ENCODE measurements around the gene WDR20.
"Not testable (repeated sequence)": the region's sequence is repeated elsewhere in the genome, so short reads cannot be mapped to it uniquely, and the experiment has no call there.

WDR20 gene

GRCh38 chr14:102146423-102146822, 6.7 kb downstream of the WDR20 start:
- no peak overlapping the region for H3K9ac ChIP-seq (ENCODE audit: low read length)
- TF ChIP-seq EZH2phosphoT487 (conservative IDR thresholded peaks at IDR 0.05; ENCODE audit: low read length): no peak
- TF ChIP-seq CTCF (IDR thresholded peaks at IDR 0.05; ENCODE audit: insufficient read depth, low read length, poor library complexity, severe bottlenecking): no peak
- H4K20me1 ChIP-seq (ENCODE audit: low read depth, low read length): no peaks in the 10 kb centered on the region
- H3K9me3 ChIP-seq (ENCODE audit: insufficient read depth, low read length): no peaks in the 10 kb centered on the region
- H3K9me2 ChIP-seq (replicated peaks; ENCODE audit: insufficient read depth, low read length): no peaks in the 10 kb centered on the region
- no peaks in the 10 kb centered on the region for H3K27me3 ChIP-seq (ENCODE audit: low read length)
- H3F3A ChIP-seq (ENCODE audit: insufficient read depth): no peaks in the 10 kb centered on the region; the same call in 1 of the 2 replicates
- no peak overlapping the region for H3K4me2 ChIP-seq (ENCODE audit: low read depth, low read length, poor library complexity, severe bottlenecking)
- no peaks in the 10 kb centered on the region; the same call in 1 of the 2 replicates for H3K36me3 ChIP-seq (ENCODE audit: low read length)
- no peak overlapping the region for H2AFZ ChIP-seq (ENCODE audit: low read depth, low read length, severe bottlenecking)
- no peak overlapping the region for H3K27ac ChIP-seq (ENCODE audit: low read depth, low read length)
- peaks cover 98% of the 10 kb centered on the region for H3K79me2 ChIP-seq (ENCODE audit: insufficient read depth, low read length)
- no peak overlapping the region for H3K4me3 ChIP-seq (ENCODE audit: insufficient read depth, low read length, poor library complexity, severe bottlenecking)

- Histone ChIP-seq H3K27me3 (ENCODE audit: low read length) (no peaks in the 10 kb centered on the region), H3K9ac (ENCODE audit: low read length) (no peak overlapping the region), H3F3A (ENCODE audit: insufficient read depth) (no peaks in the 10 kb centered on the region), H3K9me3 (ENCODE audit: insufficient read depth, low read length) (no peaks in the 10 kb centered on the region), H4K20me1 (ENCODE audit: low read depth, low read length) (no peaks in the 10 kb centered on the region), H3K27ac (ENCODE audit: low read depth, low read length) (no peak overlapping the region), H3K36me3 (ENCODE audit: low read length) (no peaks in the 10 kb centered on the region; the same call in 1 of the 2 replicates), H3K4me3 (ENCODE audit: insufficient read depth, low read length, poor library complexity, severe bottlenecking) (no peak overlapping the region), H2AFZ (ENCODE audit: low read depth, low read length, severe bottlenecking) (no peak overlapping the region), H3K9me2 (replicated peaks; ENCODE audit: insufficient read depth, low read length) (no peaks in the 10 kb centered on the region), H3K4me2 (ENCODE audit: low read depth, low read length, poor library complexity, severe bottlenecking) (no peak overlapping the region), H3K79me2 (ENCODE audit: insufficient read depth, low read length) (peaks cover 97% of the 10 kb centered on the region)
- TF ChIP-seq CTCF (IDR thresholded peaks at IDR 0.05; ENCODE audit: insufficient read depth, low read length, poor library complexity, severe bottlenecking): no peak
- no peak for TF ChIP-seq EZH2phosphoT487 (conservative IDR thresholded peaks at IDR 0.05; ENCODE audit: low read length)
Measured at GRCh38 chr14:102150083-102150482, 10.4 kb downstream of the WDR20 start.

- no peak overlapping the region for H3K9ac ChIP-seq (ENCODE audit: low read length)
- H4K20me1 ChIP-seq (ENCODE audit: low read depth, low read length): no peaks in the 10 kb centered on the region
- no peak overlapping the region for H3K27ac ChIP-seq (ENCODE audit: low read depth, low read length)
- TF ChIP-seq EZH2phosphoT487 (conservative IDR thresholded peaks at IDR 0.05; ENCODE audit: low read length) (no peak), CTCF (IDR thresholded peaks at IDR 0.05; ENCODE audit: insufficient read depth, low read length, poor library complexity, severe bottlenecking) (no peak)
- no peaks in the 10 kb centered on the region for H3K36me3 ChIP-seq (ENCODE audit: low read length)
- no peak overlapping the region for H2AFZ ChIP-seq (ENCODE audit: low read depth, low read length, severe bottlenecking)
- no peaks in the 10 kb centered on the region for H3K9me3 ChIP-seq (ENCODE audit: insufficient read depth, low read length)
- H3F3A ChIP-seq (ENCODE audit: insufficient read depth): no peaks in the 10 kb centered on the region
- no peaks in the 10 kb centered on the region for H3K9me2 ChIP-seq (replicated peaks; ENCODE audit: insufficient read depth, low read length)
- no peak overlapping the region for H3K4me3 ChIP-seq (ENCODE audit: insufficient read depth, low read length, poor library complexity, severe bottlenecking)
- no peaks in the 10 kb centered on the region for H3K27me3 ChIP-seq (ENCODE audit: low read length)
- H3K4me2 ChIP-seq (ENCODE audit: low read depth, low read length, poor library complexity, severe bottlenecking): no peak overlapping the region
- peaks cover 96% of the 10 kb centered on the region for H3K79me2 ChIP-seq (ENCODE audit: insufficient read depth, low read length)
Measured at GRCh38 chr14:102150744-102151143, 11.0 kb downstream of the WDR20 start.

GRCh38 chr14:102151411-102151810, 11.7 kb downstream of the WDR20 start:
- not testable (repeated sequence) for H4K20me1 ChIP-seq (ENCODE audit: low read depth, low read length); H3K27me3 ChIP-seq (ENCODE audit: low read length); H3K4me2 ChIP-seq (ENCODE audit: low read depth, low read length, poor library complexity, severe bottlenecking); H3K4me3 ChIP-seq (ENCODE audit: insufficient read depth, low read length, poor library complexity, severe bottlenecking); H3K9me3 ChIP-seq (ENCODE audit: insufficient read depth, low read length); H3K9ac ChIP-seq (ENCODE audit: low read length); H3K27ac ChIP-seq (ENCODE audit: low read depth, low read length); H3F3A ChIP-seq (ENCODE audit: insufficient read depth); H3K36me3 ChIP-seq (ENCODE audit: low read length); H2AFZ ChIP-seq (ENCODE audit: low read depth, low read length, severe bottlenecking); H3K9me2 ChIP-seq (replicated peaks; ENCODE audit: insufficient read depth, low read length)
- peaks cover 92% of the 10 kb centered on the region for H3K79me2 ChIP-seq (ENCODE audit: insufficient read depth, low read length)
